ENCODE results near the gene C19orf25.

DNA sequence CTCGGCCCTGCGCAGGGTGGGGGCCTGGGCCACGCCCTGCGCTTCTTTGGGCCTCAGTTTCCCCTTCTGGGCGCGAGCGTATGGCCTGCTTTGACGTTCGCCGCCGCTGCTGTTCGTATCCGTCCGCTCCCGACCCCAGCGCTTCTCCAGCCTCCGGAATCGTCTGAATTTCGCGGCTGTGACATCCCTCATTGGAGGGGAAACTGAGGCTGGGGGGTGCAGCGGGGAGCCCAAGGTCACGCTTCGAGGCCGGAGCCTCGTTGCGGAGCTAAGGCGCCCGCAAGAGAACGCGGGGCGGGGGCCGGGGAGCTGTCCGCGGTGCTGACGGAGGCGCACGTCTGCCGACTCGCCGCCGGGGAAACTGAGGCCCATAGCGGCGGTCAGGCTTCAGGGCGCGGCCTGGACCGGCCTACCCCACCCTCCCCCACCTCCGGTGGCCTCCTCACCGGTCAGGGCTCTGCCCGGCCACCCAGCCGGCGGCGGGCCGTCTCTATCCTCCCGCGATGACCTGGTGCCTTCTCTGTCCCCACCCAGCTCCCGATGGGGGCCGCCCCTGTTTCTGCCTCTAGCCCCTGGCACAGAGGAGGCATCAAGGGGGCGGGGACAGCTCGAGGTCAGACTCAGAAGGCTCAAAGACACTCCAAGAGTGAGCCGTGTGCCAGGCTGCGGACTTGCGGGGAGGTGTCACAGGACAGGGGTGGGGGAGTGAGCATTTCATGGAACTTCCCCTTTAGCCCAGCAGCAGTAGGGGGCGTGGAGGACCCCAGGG lies 32.1 kb downstream of the C19orf25 start:
- TF ChIP-seq POLR2A (IDR thresholded peaks at IDR 0.05) = no peak
- TF ChIP-seq, protein P1, sequence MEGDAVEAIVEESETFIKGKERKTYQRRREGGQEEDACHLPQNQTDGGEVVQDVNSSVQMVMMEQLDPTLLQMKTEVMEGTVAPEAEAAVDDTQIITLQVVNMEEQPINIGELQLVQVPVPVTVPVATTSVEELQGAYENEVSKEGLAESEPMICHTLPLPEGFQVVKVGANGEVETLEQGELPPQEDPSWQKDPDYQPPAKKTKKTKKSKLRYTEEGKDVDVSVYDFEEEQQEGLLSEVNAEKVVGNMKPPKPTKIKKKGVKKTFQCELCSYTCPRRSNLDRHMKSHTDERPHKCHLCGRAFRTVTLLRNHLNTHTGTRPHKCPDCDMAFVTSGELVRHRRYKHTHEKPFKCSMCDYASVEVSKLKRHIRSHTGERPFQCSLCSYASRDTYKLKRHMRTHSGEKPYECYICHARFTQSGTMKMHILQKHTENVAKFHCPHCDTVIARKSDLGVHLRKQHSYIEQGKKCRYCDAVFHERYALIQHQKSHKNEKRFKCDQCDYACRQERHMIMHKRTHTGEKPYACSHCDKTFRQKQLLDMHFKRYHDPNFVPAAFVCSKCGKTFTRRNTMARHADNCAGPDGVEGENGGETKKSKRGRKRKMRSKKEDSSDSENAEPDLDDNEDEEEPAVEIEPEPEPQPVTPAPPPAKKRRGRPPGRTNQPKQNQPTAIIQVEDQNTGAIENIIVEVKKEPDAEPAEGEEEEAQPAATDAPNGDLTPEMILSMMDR (IDR thresholded peaks at IDR 0.05) = no peak

Measured in Peyer's patch (tissue), 4 donors.